GM18508 (cell line): Measurements from ENCODE around the gene ZBTB38.

ENCODE experiments used
- ATAC-seq: cut with Tn5 transposase; IDR thresholded peaks from one replicate; pipeline ENCODE4 v1.9.1; 2021; ENCODE audit warnings: moderate number of reproducible peaks; ENCODE audit not compliant: insufficient read depth, unreplicated experiment

The ZBTB38 gene

GRCh38 chr3:141337991-141338390 is 30.3 kb upstream of the ZBTB38 start:
- ATAC-seq: no peak

GRCh38 chr3:141338881-141339280 is 29.4 kb upstream of the ZBTB38 start:
- no peak for ATAC-seq

GRCh38 chr3:141341536-141341935 is 26.8 kb upstream of the ZBTB38 start:
- no peak for ATAC-seq

- ATAC-seq: no peak
Measured at GRCh38 chr3:141342386-141342785, 25.9 kb upstream of the ZBTB38 start.

DNA sequence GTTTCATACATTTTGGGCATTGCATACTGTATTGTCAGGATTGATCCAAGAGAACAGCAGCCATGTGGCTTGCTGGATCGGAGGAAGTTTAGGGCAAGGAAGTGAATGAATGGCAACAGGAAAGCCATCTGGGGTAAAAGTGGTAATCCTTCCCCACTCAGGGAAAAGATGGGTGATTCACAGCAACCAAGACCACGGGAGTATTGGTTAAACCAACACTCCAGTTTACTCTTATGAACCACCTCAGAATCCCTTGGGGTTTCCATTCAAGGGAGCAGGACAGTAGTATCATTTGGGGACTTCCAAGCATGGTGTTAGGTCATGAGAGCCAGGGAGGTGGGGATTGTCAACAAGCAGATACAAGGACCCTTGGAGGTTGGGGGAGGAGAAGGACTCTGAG is 25.2 kb upstream of the ZBTB38 start:
- ATAC-seq: no peak

- no peak for ATAC-seq
Measured at GRCh38 chr3:141343865-141344271, 24.4 kb upstream of the ZBTB38 start.

DNA sequence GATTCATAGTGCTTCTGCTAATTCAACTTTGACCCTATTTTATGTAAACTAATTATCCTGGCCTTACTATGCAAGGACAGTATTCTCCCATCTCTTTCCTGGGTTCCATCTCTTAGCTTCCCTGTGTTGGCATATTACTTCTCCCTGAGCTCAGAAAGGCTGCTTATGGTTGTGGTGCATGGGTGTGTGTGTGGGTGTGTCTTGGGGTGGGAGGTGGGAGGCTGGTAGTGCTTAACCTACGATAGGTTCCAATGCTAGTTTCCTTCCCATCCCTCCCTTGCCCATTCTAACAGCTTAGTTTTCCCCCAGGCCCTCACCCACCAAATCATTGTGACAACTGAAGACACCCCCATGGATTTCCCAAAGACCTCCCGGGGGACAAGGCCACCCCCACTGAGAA is 22.8 kb upstream of the ZBTB38 start:
- ATAC-seq: no peak

DNA sequence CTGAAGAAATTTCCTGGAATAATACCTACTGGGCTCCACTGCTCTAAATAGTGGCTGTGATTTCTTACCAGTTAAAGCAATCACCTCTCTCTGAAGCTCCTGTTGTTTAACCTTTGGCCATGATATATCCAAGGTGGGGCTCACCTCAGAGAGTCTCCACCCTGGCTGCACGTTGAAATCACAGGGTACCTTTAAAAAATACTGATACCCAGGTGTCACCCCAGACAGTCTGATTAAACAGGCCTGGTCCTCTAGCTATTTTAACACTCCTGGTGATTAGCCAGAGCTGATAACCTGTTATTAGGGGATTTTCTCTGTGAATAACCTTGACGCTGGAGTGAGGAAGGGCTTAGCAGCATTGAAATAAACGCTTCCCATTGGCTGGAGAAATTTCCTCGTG is 22.3 kb upstream of the ZBTB38 start:
- ATAC-seq: no peak

DNA sequence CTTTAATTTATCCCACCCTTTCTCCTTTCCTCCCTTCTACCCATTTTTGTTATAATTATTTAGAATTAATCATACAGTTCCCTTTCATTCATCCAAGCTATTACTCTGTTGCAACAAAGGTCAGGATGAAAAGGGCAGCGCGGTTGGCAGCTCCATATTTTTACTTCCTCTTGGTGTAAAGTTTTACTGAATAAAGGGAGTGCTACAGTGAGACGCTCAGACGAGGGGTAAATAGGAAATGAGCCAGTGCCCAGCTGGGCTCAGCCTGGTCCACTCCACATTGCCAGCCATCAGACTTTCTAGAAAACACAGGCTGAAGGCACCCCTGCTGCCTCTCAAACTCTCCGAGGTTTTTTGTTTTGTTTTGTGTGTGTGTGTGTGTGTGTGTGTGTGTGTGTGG is 21.9 kb upstream of the ZBTB38 start:
- no peak for ATAC-seq

DNA sequence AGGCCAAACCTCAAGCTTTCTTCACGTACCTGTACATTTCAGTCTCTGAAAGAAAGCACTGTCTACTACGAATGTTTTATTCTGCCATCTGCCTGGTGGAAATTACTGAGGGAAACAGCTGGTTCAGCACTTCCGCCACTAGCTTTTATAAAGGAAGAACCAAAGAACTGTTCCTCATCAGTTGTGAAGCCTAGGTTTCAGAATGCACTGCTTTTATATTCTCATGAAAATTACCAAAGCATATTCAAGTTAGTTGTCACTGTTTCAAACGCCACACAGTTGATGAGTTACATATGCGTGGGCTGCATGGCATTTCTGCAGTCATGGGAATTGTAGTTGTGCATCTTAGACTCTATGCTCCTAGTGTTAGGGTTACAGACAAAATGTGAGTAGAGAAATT is 21.5 kb upstream of the ZBTB38 start:
- no peak for ATAC-seq

DNA sequence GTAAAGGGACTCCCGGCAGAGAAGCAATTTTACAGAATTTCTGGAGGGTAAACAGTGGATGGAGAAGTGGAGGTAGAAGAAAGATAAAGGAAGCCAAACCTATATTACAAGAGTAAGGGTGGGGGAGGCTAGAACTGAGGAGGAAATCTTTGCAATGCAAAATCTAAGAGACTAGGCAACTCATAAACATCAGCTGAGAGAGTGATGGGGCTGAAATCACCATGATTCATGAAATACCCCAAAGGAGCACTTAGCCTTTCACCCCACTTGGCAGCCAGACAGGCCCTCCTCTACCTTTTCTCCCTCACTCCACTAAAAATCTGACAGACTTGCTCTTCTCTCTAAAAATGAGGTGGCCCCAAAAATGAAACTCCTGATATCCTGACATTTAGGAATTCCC is 19.5 kb upstream of the ZBTB38 start:
- ATAC-seq: no peak

GRCh38 chr3:141349711-141350110 is 18.6 kb upstream of the ZBTB38 start:
- no peak for ATAC-seq

DNA sequence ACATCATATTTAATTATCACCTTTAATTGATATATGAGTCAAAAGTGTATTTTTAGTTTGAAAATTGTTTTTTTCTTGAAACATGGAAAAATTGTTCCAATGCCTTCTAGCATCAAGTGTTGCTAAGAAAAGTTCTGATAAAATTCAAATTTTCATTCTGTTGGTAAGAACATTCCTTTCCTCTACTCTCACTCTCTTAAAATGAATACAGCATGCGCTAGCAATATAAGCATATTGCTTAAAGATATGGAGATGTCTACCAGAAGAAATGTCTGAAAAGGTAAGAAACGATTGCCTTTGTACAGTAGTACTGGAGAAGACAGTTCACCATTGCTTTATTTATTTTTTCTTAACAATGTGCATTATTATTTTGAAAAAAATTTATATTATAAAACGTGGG is 17.6 kb upstream of the ZBTB38 start:
- no peak for ATAC-seq

GRCh38 chr3:141352262-141352984 is 15.9 kb upstream of the ZBTB38 start:
- ATAC-seq: no peak

DNA sequence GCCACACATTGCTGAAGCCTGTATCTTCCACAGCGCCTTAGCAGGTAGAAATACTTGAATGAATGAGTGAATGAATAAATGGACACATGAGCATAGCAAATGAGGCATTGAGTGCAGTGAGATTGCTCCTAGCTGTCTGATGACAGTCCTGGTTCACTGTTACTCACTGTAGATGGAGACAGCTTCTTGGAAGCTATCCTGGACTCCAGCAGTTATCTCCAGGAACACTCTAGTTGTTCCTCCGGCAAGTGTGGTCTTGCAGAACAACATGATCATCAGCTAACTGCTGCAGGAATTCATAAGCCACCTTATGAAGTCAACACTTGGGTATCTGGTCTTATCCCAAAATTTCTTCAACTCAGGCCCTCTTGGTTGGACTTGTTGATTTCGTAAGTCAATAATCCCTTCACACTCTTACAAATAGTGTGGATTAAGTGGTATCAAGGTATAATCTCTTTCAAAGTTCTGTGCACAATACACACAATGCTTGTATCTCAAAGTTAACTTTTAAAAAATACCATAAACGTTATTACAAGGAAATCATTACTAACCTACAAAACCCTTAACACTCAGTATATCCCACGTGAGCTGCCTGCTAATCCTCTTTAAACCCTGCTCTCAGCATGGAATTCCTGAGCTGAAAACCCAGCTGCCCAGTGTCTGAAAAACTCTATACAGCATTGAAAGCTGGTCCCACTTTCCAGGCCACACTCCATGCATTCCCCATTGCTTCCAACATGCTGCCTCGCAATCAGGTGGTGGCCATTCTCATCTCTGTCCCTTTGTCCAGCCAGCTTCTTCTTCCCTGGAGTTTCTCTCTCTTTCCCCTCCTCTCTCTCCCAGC is 14.4 kb upstream of the ZBTB38 start:
- no peak for ATAC-seq

DNA sequence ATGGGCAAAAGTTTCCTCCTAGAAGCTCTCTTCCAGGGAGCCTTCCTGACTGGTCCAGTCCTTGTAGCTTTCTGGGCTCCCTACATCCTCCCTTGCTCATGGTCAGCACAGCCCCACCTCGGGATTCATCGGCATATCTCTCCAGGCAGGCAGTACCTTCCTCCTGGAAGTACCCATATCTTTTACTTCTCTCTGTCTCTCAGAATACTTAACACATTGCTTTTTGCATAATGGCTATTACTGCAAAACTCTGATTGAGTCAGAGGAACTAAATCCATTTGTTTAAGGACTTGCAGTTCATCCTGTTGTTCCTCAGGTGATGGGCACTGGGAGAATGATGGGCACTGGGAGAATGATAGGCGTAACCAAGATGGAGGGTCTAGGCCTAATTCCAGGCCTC is 13.8 kb upstream of the ZBTB38 start:
- no peak for ATAC-seq

DNA sequence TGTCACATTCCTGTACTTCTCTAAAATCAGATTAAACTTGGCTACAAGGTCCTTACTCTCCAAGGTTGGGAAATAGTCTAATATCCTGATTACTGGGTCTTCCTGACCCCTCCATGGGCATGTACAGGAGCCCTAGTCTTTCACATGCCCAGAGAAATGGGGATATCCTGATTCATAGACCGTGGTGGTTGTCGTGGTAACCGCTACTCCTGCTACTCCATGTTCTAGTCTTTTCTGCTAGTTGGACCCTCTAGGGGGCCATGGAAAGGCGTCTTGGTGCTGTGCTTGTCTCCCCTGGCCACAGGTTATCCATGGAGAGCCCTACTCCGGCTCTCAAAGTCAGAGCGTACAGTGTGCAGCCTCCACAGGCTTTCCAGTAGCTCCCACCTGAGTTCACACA is 13.1 kb upstream of the ZBTB38 start:
- ATAC-seq: no peak

- no peak for ATAC-seq
Measured at GRCh38 chr3:141356046-141356445, 12.3 kb upstream of the ZBTB38 start.

- no peak for ATAC-seq
Measured at GRCh38 chr3:141360888-141361598, 7.3 kb upstream of the ZBTB38 start.

- ATAC-seq: no peak
Measured at GRCh38 chr3:141362736-141363135, 5.6 kb upstream of the ZBTB38 start.

- no peak for ATAC-seq
Measured at GRCh38 chr3:141365201-141365600, 3.1 kb upstream of the ZBTB38 start.
